ENCODE results near the gene ALK. TPM values are rescaled to one million over a fixed set of nuclear protein-coding genes. Genes with fewer than 3 reads are reported as not detected.

ALK gene
- total RNA-seq, 1 donor from 2014 or later = not detected

- no peak for DNase-seq
Observed at GRCh38 chr2:29394311-29394980, 526.9 kb downstream of the ALK start.

- no peak for DNase-seq
Observed at GRCh38 chr2:29393676-29394075, 527.7 kb downstream of the ALK start.

- no peak for DNase-seq
Observed at GRCh38 chr2:29392774-29393173, 528.6 kb downstream of the ALK start.

GRCh38 chr2:29390136-29390535 is 531.2 kb downstream of the ALK start:
- DNase-seq = no peak

DNA sequence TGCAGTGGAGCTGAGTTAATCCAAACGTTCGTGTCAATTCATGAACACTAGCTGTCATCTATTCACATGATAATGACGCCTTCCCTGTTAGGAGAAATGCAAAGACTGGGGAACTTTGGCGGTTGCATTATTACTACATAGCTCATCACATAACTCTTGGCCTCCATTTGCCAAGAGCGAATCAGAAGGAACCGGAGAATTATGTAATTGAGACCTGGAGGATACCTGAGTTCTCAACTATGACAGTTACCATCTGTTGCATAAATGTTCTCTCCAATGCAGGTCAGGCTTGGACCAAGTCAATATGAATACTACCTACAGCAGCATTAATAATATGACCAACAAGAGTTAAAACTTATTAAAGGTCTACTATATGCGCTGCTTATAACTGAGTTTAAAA is 531.7 kb downstream of the ALK start:
- DNase-seq = no peak

DNA sequence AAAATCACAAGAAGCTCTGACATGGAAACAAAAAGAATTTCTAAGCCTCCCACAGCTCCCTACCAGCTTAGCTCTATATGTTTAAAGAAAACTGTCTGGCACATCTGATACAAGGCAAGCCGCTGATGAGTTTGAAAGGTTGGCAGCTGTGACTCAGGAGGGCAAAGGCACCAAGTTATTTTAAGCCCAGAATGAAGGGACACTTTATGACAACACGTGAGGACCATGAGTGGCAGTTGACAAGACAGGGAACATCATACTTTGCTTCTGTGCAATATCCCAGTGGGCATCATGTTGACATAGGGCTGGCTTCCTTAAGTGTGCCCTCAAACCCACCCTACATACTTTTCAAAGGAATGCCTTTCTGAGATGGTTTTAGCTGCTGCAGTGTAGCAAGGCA is 533.3 kb downstream of the ALK start:
- DNase-seq = no peak

- DNase-seq = no peak
Observed at GRCh38 chr2:29382486-29382885, 538.9 kb downstream of the ALK start.

- no peak for DNase-seq
Observed at GRCh38 chr2:29377788-29378187, 543.6 kb downstream of the ALK start.

DNA sequence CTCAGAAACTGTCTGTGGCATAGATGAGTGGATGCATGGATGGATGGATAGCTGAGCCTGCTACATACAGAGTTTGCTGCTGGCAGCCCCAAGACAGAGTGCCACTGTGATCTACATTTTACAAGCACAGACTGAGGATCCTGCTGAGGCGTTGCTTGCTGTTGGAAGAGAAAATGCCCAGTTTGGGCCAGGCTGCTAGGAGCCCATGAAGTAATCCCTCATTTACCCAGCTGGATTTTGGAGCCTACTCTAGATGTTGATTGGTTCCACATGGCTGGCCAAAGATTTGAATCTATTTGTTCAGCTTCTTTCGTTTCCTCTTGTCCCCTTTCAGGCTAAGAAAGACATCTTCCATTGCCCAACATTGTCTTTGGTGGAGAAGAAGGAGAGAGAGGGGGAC is 544.8 kb downstream of the ALK start:
- no peak for DNase-seq

DNA sequence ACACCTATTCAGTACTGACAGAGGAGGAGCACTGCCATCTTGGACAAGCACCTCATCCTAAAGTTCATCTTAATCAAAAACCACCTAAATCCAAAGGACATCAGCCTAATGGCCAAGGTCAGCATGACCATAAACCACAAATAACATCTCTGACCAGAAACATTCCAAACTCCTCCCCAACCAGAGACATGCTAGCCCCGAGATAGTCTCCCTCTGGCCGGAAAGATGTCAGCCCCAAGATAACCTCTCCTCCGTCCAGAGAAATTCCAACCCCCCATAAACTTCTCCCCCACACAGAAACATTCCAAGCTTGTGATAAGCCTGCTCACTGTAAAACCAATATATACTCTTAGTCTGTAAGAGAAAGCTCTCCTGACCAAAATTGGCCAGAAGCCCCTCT is 545.5 kb downstream of the ALK start:
- no peak for DNase-seq

GRCh38 chr2:29374823-29375222 is 546.6 kb downstream of the ALK start:
- no peak for DNase-seq

GRCh38 chr2:29373870-29374269 is 547.5 kb downstream of the ALK start:
- no peak for DNase-seq

DNA sequence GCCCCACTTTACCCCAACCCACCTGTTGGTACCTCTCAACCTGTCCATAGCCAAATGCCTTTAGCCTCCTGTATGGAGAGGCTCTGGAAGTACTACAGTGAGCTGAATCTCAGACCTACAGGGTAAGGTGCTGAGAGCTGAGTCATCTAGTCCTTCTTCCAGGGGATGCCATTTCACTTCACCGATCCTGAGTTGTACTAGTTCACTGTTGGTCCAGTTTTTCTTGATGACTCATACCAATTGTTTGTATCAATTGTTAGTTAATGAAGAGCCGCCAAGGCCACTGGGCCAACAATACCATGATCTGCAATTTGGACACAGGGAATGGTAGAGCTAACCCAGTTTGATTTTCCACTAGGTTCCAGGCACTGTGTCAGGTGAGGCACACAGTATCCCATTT is 549.2 kb downstream of the ALK start:
- DNase-seq = no peak

GRCh38 chr2:29370581-29371125 is 550.7 kb downstream of the ALK start:
- DNase-seq = no peak

- no peak for DNase-seq
Observed at GRCh38 chr2:29370173-29370572, 551.2 kb downstream of the ALK start.

- no peak for DNase-seq
Observed at GRCh38 chr2:29368659-29369040, 552.7 kb downstream of the ALK start.

DNA sequence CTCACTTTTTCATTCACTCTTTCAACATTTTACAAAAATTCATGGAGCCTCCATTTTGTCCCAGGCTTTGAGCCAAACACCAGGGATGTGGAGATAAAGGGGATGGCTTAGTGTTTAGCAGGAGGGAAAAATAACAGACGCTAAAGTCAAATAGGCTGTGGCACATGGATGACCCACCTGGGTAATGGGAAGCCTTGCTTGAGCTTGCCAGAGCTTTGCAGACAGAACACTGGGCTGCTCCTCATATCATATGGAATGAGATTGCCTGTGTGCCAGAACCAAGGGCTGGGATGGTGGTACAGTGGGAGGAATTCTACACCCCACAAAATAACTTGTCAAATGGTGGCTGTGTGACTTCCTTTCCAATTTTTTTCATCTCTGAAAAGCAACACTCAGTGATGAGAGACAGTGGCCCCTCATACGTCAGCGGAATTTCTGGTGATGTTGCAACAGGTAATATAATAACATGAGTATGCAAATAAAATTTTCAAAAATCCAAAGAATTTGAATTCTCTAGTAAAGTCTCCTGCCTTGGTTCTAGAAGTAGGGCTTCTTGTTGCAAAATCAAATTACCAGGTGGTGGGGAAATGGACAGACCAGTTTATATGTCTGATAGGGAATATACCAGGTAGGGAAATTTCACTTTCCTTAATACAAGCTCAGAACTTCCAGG is 553.3 kb downstream of the ALK start:
- no peak for DNase-seq

DNA sequence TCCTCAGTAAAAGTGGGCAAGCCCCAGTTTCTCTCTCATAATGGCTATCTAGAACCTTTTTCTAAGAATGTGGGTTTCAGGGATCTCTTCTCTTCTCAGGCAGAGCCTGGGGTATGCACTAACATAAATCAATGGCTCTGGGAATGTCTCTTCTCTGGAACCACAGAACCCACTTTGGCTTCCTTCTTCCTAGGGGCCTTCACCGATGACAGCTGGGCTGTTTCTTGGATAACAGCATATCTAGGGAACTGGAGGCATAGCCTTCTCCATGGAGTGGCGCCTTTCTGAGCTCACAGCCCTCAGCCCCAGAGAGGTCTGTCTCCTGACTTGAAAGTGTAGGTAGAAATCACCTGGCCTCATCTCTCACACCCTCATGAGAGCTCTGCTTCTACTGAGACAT is 558.3 kb downstream of the ALK start:
- DNase-seq = no peak

DNA sequence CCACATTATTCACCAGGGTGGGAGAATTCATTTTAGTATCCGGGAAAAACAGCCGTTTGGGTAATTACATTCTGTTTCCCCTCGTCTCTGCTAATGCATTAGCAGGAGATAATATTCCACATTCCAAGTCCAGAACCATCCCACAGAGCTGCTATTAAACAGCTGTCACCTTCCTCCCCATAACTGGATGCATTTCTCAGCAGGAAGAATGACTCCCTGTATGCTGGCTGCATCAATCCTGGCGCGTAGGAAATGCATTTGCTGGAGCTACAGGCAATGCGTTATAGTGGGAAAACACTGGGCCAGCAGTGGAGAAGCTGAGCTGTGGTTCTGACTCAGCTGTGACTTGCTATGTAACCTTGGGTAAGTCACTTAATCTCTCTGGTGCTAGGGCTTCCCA is 560.2 kb downstream of the ALK start:
- DNase-seq = no peak

GRCh38 chr2:29360016-29360784 is 561.2 kb downstream of the ALK start:
- DNase-seq = no peak

DNA sequence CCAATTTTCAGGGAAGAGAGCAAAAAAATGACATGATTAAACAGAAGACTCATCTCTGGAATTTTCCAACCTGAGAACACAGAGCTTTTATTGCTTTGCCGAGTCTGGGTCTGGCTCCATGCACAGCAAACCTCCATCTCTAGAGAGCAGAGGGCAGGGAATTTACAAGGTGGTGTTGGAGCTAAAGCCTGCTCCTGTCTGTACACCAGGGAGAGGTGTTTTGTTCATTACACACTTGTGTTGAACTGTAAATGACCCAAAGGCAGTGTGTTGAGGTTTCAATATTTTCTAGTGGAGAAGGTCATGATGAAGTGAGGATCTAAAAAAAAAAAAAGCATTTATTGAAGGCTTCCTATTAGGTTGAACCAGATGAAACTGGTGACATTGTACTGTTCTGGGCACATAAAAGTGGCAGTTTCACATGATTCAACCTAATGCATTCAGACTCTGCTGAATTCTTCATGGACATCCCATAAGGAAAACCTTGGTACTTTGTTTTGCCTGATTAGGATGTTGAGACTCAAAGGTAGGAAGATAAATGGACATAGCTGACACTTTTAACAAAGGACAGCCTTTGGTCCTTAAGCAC is 567.9 kb downstream of the ALK start:
- no peak for DNase-seq

DNA sequence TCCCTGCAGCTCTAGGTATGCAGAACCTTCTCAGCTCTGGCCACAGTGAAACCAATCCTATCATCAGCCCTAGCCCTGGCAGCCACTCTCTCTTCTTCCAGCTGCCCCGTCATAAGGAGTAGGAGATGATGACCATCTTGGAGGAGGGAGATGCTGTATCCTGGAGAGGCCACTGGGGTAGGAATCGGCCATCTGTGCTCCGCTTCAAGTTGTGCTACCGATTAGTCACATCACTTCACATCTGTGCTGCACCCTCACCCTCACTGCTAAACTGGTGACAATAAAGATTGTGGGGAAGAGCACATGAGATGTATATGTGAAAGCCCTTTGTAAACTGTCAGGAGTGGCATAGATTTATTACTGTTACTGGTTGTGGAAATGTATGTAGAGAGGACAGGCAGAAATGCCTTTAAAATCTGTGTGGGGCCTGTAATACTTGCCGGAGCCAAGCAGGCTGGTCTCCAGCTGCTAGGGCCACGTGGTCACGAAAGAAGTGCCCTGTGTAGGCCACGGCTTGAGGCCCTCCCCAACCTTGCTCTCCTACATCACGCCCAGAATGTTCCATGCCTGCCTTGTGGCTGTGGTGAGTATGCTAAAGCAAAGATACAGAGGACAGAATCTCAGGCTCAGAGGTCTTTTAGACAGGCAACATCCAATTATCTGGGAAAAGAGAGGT is 569.3 kb downstream of the ALK start:
- no peak for DNase-seq

DNA sequence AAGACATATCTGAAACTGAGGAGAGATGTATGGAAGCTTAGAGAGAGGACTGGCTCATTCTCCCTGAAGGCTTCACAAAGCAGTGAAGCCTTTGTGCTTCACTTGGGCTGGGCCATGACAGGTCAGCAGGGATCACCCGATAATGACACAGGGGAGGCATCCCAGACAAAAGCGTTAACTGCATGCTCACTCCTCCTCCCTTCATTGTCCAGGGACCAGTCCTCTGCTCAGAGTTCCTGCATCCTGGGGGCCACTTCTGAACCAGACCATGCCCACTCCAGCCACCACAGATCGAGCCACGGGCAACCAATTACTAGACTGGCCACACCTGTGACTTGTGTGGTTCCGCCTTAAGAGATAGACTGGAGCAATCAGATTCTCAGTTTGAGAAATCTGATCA is 570.1 kb downstream of the ALK start:
- no peak for DNase-seq

Data from dermis blood vessel endothelial cell (primary cell).